HCT116 (cell line): ENCODE data around the gene GALC. TPM values are rescaled to one million over a fixed set of nuclear protein-coding genes. Genes with fewer than 3 reads are reported as not detected.
"Not testable (repeated sequence)": the region's sequence is repeated elsewhere in the genome, so short reads cannot be mapped to it uniquely, and the experiment has no call there.

Experiments
- ATAC-seq: fragments of 200-7000 bp; cut with Tn5 transposase; 2 replicates; pipeline ENCODE4 v1.9.1; 2020; ENCODE audit warnings: mild to moderate bottlenecking, moderate library complexity
- BruUV-seq: library from RNA; stranded (reverse); fragments of 400-500 nt; replicated peaks from 2 replicates; lab custom pipeline; 2021; lab: Mats Ljungman, UMichigan
- CTCF ChIA-PET: fragments of 300-600 bp; sonication (Branson Sonifier 250); formaldehyde crosslinking; loops from one replicate; lab custom pipeline; 2021; ENCODE audit warnings: antibody characterized with exemption; lab: Charles Lee
- POLR2A ChIA-PET: fragments of 300-600, 350-600 bp; sonication (Branson Sonifier 250); formaldehyde crosslinking; loops from one replicate; lab custom pipeline; 2021; ENCODE audit warnings: antibody characterized with exemption; lab: Charles Lee
- RAD21 ChIA-PET, 2 experiments: fragments of 300-600 bp; sonication (Branson Sonifier 250); formaldehyde crosslinking; loops; one replicate each; lab custom pipeline; 2023; ENCODE audit warnings: low total read pairs in 2 of 2; ENCODE audit not compliant: uncharacterized antibody in 2 of 2, unreplicated experiment in 2 of 2, low non-redundant PET in 1 of 2; lab: Charles Lee
- DNase-seq: peaks from one replicate; pipeline ENCODE4 v3.0.0-alpha.2; 2010; ENCODE audit warnings: low read depth, low spot score
- H2AFZ ChIP-seq: fragments of 200-600 bp; shearing (Covaris generic), sonication (generic); 2 replicates; pipeline ENCODE4 v1.6.1; 2017; ENCODE audit warnings: low read depth, mixed run types, mixed read lengths, antibody characterized with exemption, low read length; ENCODE audit not compliant: poor library complexity, severe bottlenecking
- H3K27ac ChIP-seq: 2 replicates; pipeline ENCODE4 v1.5.1; 2012; ENCODE audit warnings: low read depth, low read length
- H3K27me3 ChIP-seq: fragments of 200-600 bp; sonication (generic); 2 replicates; pipeline ENCODE4 v1.6.1; 2016; ENCODE audit warnings: mixed run types, low read length, mixed read lengths; ENCODE audit not compliant: insufficient read depth
- H3K36me3 ChIP-seq, 2 experiments: fragments of 200-500 bp in 1 of 2; fragments of 200-600 bp in 1 of 2; sonication (Bioruptor generic) in 1 of 2; sonication (generic) in 1 of 2; 2 replicates each; pipeline versions ENCODE4 v1.5.1 to v1.6.1; 2014 to 2016; ENCODE audit warnings: low read length in 2 of 2, inconsistent platforms in 1 of 2, mixed read lengths in 1 of 2, mixed run types in 1 of 2; ENCODE audit not compliant: insufficient read depth in 2 of 2, control insufficient read depth in 1 of 2
- H3K4me1 ChIP-seq, 2 experiments: fragments of 200-600 bp in 1 of 2; sonication (generic) in 1 of 2; 2 replicates each; pipeline versions ENCODE4 v1.5.1 to v1.6.1; 2012 to 2017; ENCODE audit warnings: low read length in 2 of 2, inconsistent platforms in 1 of 2, mild to moderate bottlenecking in 1 of 2, mixed read lengths in 1 of 2, mixed run types in 1 of 2, moderate library complexity in 1 of 2; ENCODE audit not compliant: insufficient read depth in 2 of 2, control insufficient read depth in 1 of 2
- H3K4me2 ChIP-seq: fragments of 200-600 bp; sonication (generic); 2 replicates; pipeline ENCODE4 v1.6.1; 2017; ENCODE audit warnings: mixed run types, low read length, mixed read lengths
- H3K4me3 ChIP-seq, 2 experiments: fragments of 200-600 bp in 1 of 2; sonication (generic) in 1 of 2; replicated peaks in 1 of 2; 2 replicates each; pipeline ENCODE4 v1.5.1; 2011 to 2016; ENCODE audit warnings: low read length in 2 of 2, control low read depth in 1 of 2, low read depth in 1 of 2, mild to moderate bottlenecking in 1 of 2, mixed read lengths in 1 of 2, mixed run types in 1 of 2
- H3K79me2 ChIP-seq: fragments of 200-600 bp; sonication (generic); 2 replicates; pipeline ENCODE4 v1.6.1; 2017; ENCODE audit warnings: mild to moderate bottlenecking, mixed run types, low read length, moderate library complexity, mixed read lengths; ENCODE audit not compliant: insufficient read depth
- H3K9ac ChIP-seq: fragments of 200-600 bp; sonication (generic); 2 replicates; pipeline ENCODE4 v1.6.1; 2016; ENCODE audit warnings: low read length, mixed read lengths
- H3K9me2 ChIP-seq: fragments of 200-600 bp; sonication (generic), shearing (Covaris generic); 2 replicates; pipeline ENCODE4 v1.6.1; 2017; ENCODE audit warnings: mixed run types, mild to moderate bottlenecking, moderate library complexity; ENCODE audit not compliant: insufficient read depth
- H3K9me3 ChIP-seq, 2 experiments: fragments of 200-500 bp in 1 of 2; fragments of 200-600 bp in 1 of 2; sonication (Bioruptor generic) in 1 of 2; sonication (generic) in 1 of 2; 2 replicates each; pipeline ENCODE4 v1.6.1; 2014 to 2017; ENCODE audit warnings: low read length in 2 of 2, mixed read lengths in 2 of 2, inconsistent platforms in 1 of 2, low read depth in 1 of 2, mild to moderate bottlenecking in 1 of 2, mixed run types in 1 of 2, moderate library complexity in 1 of 2; ENCODE audit not compliant: control insufficient read depth in 1 of 2, insufficient read depth in 1 of 2
- H4K20me1 ChIP-seq: fragments of 200-600 bp; sonication (generic), shearing (Covaris generic); 2 replicates; pipeline ENCODE4 v1.6.1; 2017; ENCODE audit warnings: mixed run types, mild to moderate bottlenecking, moderate library complexity; ENCODE audit not compliant: insufficient read depth
- ATF3 ChIP-seq: IDR thresholded peaks from 2 replicates; pipeline ENCODE4 v1.6.1; 2012
- CBX3 ChIP-seq: IDR thresholded peaks from 2 replicates; pipeline ENCODE4 v1.6.1; 2012; ENCODE audit warnings: low read depth
- CEBPB ChIP-seq: IDR thresholded peaks from 2 replicates; pipeline ENCODE4 v1.6.1; 2012; ENCODE audit warnings: low read depth
- CTCF ChIP-seq, 3 experiments: fragments of 200-600 bp in 1 of 3; sonication (generic) in 1 of 3; IDR thresholded peaks in 2 of 3; conservative IDR thresholded peaks in 1 of 3; 2 replicates each; pipeline ENCODE4 v1.5.1; 2012 to 2017; ENCODE audit warnings: low read depth in 2 of 3, low read length in 2 of 3, antibody characterized with exemption in 1 of 3, borderline replicate concordance in 1 of 3, control low read depth in 1 of 3, mild to moderate bottlenecking in 1 of 3, mixed read lengths in 1 of 3, mixed run types in 1 of 3, moderate library complexity in 1 of 3; ENCODE audit not compliant: insufficient read depth in 1 of 3
- ELF1 ChIP-seq: IDR thresholded peaks from 2 replicates; pipeline ENCODE4 v1.6.1; 2012; ENCODE audit warnings: low read depth, borderline replicate concordance
- EZH2 ChIP-seq: fragments of 200-600 bp; sonication (generic); IDR thresholded peaks from 2 replicates; pipeline ENCODE4 v1.6.1; 2017; ENCODE audit warnings: antibody characterized with exemption, mixed run types
- EZH2phosphoT487 ChIP-seq: fragments of 200-600 bp; IDR thresholded peaks from 2 replicates; pipeline ENCODE4 v1.6.1; 2018; ENCODE audit warnings: antibody characterized with exemption, borderline replicate concordance
- FOSL1 ChIP-seq: IDR thresholded peaks from 2 replicates; pipeline ENCODE4 v1.6.1; 2012; ENCODE audit warnings: low read depth
- POLR2A ChIP-seq: IDR thresholded peaks from 2 replicates; pipeline ENCODE4 v1.7.0; 2011; ENCODE audit warnings: borderline replicate concordance; ENCODE audit not compliant: insufficient read depth, insufficient read length; ENCODE audit errors: extremely low read depth
- POLR2AphosphoS5 ChIP-seq: IDR thresholded peaks from 2 replicates; pipeline ENCODE4 v1.6.1; 2011; ENCODE audit warnings: mild to moderate bottlenecking, low read depth, low read length, moderate library complexity
- RAD21 ChIP-seq: IDR thresholded peaks from 2 replicates; pipeline ENCODE4 v1.6.1; 2012; ENCODE audit warnings: low read depth, mild to moderate bottlenecking
- SRF ChIP-seq: IDR thresholded peaks from 2 replicates; pipeline ENCODE4 v1.6.1; 2012; ENCODE audit warnings: low read depth
- YY1 ChIP-seq: IDR thresholded peaks from 2 replicates; pipeline ENCODE4 v1.6.1; 2011; ENCODE audit warnings: low read length, low read depth, moderate library complexity, mild to moderate bottlenecking; ENCODE audit not compliant: insufficient replicate concordance; ENCODE audit errors: extremely low read depth
- intact Hi-C: fragments of 100-400 bp; cut with micrococcal nuclease; formaldehyde crosslinking; loops from 2 replicates; pipeline ENCODE4 v1.10.0; 2022
- total RNA-seq: library from RNA; stranded (reverse); gene quantifications from one replicate; pipeline ENCODE4 v1.2.1, GENCODE V29; 2021; ENCODE audit not compliant: unreplicated experiment
- TF ChIP-seq, protein P1 (sequence below): IDR thresholded peaks from 2 replicates; pipeline ENCODE4 v1.6.1; 2012; ENCODE audit warnings: low read depth
- TF ChIP-seq, protein P2 (sequence below): IDR thresholded peaks from 2 replicates; pipeline ENCODE4 v1.6.1; 2012

The GALC gene
- total RNA-seq, 1 experiment from 2014 or later: 0.59 TPM

DNA sequence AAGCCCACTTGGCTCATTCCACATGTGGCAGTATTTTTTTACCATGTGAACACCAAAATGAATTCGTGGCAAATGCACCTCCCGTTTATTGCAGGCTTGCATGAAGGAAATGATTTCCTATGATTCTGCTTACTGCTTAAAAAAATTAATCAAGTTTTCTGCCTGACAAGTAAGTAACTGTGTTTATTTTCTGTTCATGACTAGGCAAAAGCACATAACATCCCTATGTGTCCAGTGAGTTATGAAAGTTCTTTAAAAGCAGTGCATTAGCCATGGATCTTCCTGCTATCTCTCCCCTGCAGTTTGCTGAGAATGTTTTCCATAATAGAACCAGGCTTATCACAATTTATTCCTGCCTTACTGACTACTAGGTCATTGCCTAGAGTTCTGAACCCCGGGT, 32.3 kb upstream of the GALC start:
- Histone ChIP-seq H3K27ac (no peak overlapping the region), H2AFZ (no peak overlapping the region), H3K9me3 (no peaks in the 10 kb centered on the region; a peak in 1 of 4 replicates), H3K4me2 (no peak overlapping the region), H3K9ac (no peak overlapping the region), H3K36me3 (no peaks in the 10 kb centered on the region), H3K79me2 (no peaks in the 10 kb centered on the region), H3K27me3 (no peaks in the 10 kb centered on the region), H3K9me2 (no peaks in the 10 kb centered on the region), H4K20me1 (no peaks in the 10 kb centered on the region), H3K4me3 (no peak overlapping the region), H3K4me1 (no peaks in the 10 kb centered on the region)
- ChIA-PET CTCF (no interaction called here), RAD21 (no interaction called here), POLR2A (no interaction called here)
- ATAC-seq: no peak
- intact Hi-C loops: no loop called here
- no peak for DNase-seq
- TF ChIP-seq ATF3: no peak
- no peak for TF ChIP-seq CTCF (IDR thresholded peaks at IDR 0.05 in 2 of 3, conservative IDR thresholded peaks at IDR 0.05 in 1 of 3; ENCODE audit: borderline replicate concordance in 1 of 3, insufficient read depth in 1 of 3, low read depth in 2 of 3, low read length in 2 of 3)
- no peak for TF ChIP-seq FOSL1
- TF ChIP-seq POLR2A: no peak
- TF ChIP-seq, protein P1, sequence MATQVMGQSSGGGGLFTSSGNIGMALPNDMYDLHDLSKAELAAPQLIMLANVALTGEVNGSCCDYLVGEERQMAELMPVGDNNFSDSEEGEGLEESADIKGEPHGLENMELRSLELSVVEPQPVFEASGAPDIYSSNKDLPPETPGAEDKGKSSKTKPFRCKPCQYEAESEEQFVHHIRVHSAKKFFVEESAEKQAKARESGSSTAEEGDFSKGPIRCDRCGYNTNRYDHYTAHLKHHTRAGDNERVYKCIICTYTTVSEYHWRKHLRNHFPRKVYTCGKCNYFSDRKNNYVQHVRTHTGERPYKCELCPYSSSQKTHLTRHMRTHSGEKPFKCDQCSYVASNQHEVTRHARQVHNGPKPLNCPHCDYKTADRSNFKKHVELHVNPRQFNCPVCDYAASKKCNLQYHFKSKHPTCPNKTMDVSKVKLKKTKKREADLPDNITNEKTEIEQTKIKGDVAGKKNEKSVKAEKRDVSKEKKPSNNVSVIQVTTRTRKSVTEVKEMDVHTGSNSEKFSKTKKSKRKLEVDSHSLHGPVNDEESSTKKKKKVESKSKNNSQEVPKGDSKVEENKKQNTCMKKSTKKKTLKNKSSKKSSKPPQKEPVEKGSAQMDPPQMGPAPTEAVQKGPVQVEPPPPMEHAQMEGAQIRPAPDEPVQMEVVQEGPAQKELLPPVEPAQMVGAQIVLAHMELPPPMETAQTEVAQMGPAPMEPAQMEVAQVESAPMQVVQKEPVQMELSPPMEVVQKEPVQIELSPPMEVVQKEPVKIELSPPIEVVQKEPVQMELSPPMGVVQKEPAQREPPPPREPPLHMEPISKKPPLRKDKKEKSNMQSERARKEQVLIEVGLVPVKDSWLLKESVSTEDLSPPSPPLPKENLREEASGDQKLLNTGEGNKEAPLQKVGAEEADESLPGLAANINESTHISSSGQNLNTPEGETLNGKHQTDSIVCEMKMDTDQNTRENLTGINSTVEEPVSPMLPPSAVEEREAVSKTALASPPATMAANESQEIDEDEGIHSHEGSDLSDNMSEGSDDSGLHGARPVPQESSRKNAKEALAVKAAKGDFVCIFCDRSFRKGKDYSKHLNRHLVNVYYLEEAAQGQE: no peak
- no peak for TF ChIP-seq POLR2AphosphoS5
- no peak for TF ChIP-seq CBX3
- TF ChIP-seq, protein P2, sequence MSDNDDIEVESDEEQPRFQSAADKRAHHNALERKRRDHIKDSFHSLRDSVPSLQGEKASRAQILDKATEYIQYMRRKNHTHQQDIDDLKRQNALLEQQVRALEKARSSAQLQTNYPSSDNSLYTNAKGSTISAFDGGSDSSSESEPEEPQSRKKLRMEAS: no peak
- TF ChIP-seq YY1: no peak
- TF ChIP-seq EZH2: no peak
- no peak for TF ChIP-seq CEBPB
- no peak for TF ChIP-seq ELF1
- no peak for TF ChIP-seq SRF
- no peak for TF ChIP-seq EZH2phosphoT487
- no peak for TF ChIP-seq RAD21
- no TSS peak for BruUV-seq

GRCh38 chr14:88024252-88025086, 31.5 kb upstream of the GALC start:
- H4K20me1 ChIP-seq, H3K79me2 ChIP-seq, H2AFZ ChIP-seq, H3K4me1 ChIP-seq, DNase-seq, intact Hi-C loops, ATAC-seq, POLR2A ChIA-PET, CTCF ChIA-PET, BruUV-seq, RAD21 ChIA-PET, H3K36me3 ChIP-seq, H3K9me2 ChIP-seq, H3K9ac ChIP-seq, H3K4me3 ChIP-seq, H3K9me3 ChIP-seq, H3K27ac ChIP-seq, H3K4me2 ChIP-seq, H3K27me3 ChIP-seq: not testable (repeated sequence)
